Measurements from ENCODE around the gene FHOD3. TPM values are rescaled to one million over a fixed set of nuclear protein-coding genes. Genes with fewer than 3 reads are reported as not detected.

FHOD3 gene
- total RNA-seq, 1 experiment from 2014 or later, result 5.0 TPM

DNA sequence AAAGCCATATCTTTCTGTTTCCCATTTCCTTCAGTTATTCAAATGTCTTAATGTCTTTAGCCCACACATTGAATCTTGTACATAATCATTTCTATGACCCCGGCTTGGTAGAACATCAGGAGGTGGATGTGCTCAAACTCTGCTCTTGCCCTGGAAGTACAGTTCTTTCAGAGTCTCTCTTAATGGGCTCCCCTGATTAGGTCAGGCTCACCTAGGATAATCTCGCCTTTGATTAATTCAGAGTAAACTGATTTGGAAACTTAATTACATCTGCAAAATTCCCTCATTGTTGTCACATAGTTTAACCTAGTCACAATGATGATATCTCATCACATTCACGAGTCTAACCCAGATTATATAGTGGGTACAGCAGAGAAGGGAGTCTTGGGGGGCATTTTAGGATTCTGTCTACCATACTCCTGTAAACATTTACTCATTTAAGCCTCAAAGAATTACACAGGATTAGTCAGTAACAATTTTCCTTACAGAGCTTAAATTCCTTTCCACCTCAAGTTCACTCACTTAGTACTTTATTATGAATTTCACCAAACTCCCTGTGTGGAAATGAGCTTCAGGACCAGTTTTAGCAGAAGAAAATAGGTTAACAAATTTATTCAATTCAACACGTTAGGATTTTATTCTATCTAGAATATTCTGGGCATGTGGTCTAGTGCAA, 135.5 kb downstream of the FHOD3 start:
- no TSS peak for BruUV-seq (replicated peaks)
- no peaks in the 10 kb centered on the region for H3K27me3 Mint-ChIP-seq (ENCODE audit: insufficient read depth, unreplicated experiment)

DNA sequence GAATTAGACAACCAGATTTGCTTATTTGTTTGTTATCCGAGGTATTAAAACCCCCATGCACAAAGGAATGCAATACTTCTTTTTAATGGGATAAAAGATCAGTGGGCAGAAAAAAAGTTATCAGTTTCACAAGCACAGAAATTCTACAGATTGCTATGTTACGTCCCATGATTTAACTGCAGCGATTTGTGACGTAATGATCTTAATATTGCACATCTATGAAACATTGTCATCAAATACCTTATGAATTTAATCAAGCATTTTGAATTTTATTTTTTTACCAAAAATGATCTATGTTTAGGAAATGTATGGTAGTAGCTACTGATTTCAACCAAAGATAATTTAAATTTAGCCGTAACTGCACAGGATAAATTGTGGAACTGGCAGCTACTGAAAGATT, 138.9 kb downstream of the FHOD3 start:
- CTCF ChIA-PET, result interaction anchor here (0.6 kb wide), 1 partner anchor 30 kb away, joined by 3 read pairs; no protein-coding TSS in a partner anchor
- H3K27me3 Mint-ChIP-seq (ENCODE audit: insufficient read depth, unreplicated experiment), result no peaks in the 10 kb centered on the region
- H3K4me1 Mint-ChIP-seq (ENCODE audit: insufficient read depth, unreplicated experiment), result peaks cover 30% of the 10 kb centered on the region
- H3K4me3 Mint-ChIP-seq (ENCODE audit: unreplicated experiment), result no peak overlapping the region
- intact Hi-C loops (cut with micrococcal nuclease), result no loop called here
- POLR2A ChIA-PET, result interaction anchor here (1.1 kb wide), 1 partner anchor 16 kb away, joined by 4 read pairs; no protein-coding TSS in a partner anchor
- no TSS peak for BruUV-seq (replicated peaks)
- no peak for DNase-seq (ENCODE audit: unreplicated experiment)
- no peak overlapping the region for H3K27ac Mint-ChIP-seq (ENCODE audit: low read depth, unreplicated experiment)
- TF ChIP-seq, protein P1, sequence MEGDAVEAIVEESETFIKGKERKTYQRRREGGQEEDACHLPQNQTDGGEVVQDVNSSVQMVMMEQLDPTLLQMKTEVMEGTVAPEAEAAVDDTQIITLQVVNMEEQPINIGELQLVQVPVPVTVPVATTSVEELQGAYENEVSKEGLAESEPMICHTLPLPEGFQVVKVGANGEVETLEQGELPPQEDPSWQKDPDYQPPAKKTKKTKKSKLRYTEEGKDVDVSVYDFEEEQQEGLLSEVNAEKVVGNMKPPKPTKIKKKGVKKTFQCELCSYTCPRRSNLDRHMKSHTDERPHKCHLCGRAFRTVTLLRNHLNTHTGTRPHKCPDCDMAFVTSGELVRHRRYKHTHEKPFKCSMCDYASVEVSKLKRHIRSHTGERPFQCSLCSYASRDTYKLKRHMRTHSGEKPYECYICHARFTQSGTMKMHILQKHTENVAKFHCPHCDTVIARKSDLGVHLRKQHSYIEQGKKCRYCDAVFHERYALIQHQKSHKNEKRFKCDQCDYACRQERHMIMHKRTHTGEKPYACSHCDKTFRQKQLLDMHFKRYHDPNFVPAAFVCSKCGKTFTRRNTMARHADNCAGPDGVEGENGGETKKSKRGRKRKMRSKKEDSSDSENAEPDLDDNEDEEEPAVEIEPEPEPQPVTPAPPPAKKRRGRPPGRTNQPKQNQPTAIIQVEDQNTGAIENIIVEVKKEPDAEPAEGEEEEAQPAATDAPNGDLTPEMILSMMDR (IDR thresholded peaks at IDR 0.05; ENCODE audit: unreplicated experiment), result no peak
- H3K36me3 Mint-ChIP-seq (ENCODE audit: insufficient read depth, unreplicated experiment), result no peaks in the 10 kb centered on the region
- H3K9me3 Mint-ChIP-seq (ENCODE audit: unreplicated experiment), result no peaks in the 10 kb centered on the region

More for the DNA sequence above, 135.5 kb downstream of the FHOD3 start:
- ChIA-PET POLR2A (interaction anchor here (0.6 to 0.7 kb wide), 2 partner anchors 79 to 117 kb away, joined by 3 read pairs; no protein-coding TSS in a partner anchor), CTCF (interaction anchor here (0.6 kb wide), 1 partner anchor 21 kb away, joined by 3 read pairs; no protein-coding TSS in a partner anchor)
- no peak overlapping the region for H3K27ac Mint-ChIP-seq (ENCODE audit: low read depth, unreplicated experiment)
- TF ChIP-seq, protein P1 (IDR thresholded peaks at IDR 0.05; ENCODE audit: unreplicated experiment), result no peak
- no peaks in the 10 kb centered on the region for H3K4me1 Mint-ChIP-seq (ENCODE audit: insufficient read depth, unreplicated experiment)
- no peaks in the 10 kb centered on the region for H3K36me3 Mint-ChIP-seq (ENCODE audit: insufficient read depth, unreplicated experiment)
- intact Hi-C loops (cut with micrococcal nuclease), result no loop called here
- H3K9me3 Mint-ChIP-seq (ENCODE audit: unreplicated experiment), result no peaks in the 10 kb centered on the region
- no peak overlapping the region for H3K4me3 Mint-ChIP-seq (ENCODE audit: unreplicated experiment)
- no peak for DNase-seq (ENCODE audit: unreplicated experiment)

DNA sequence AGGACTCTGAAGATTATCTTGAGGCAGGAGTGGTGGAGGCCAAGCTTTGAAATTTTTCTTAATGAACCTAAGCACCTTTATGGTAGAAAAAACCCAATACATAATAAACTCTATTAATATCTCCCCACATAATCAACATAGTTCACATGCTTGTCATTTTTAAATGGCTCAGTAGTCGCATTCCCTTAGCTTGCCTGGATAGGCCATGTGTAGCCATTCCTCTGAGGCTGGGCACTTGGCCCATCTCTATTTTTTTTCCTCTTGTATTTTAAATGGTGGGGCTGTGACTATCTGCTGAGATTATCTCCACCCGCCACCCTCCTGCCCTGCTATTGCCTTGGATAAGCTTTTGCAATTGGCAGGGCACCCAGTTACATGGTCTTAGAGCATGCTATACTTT, 143.1 kb downstream of the FHOD3 start:
- no peaks in the 10 kb centered on the region for H3K36me3 Mint-ChIP-seq (ENCODE audit: insufficient read depth, unreplicated experiment)
- no TSS peak for BruUV-seq (replicated peaks)
- no peak overlapping the region for H3K4me3 Mint-ChIP-seq (ENCODE audit: unreplicated experiment)
- ChIA-PET CTCF (interaction anchor here (0.5 to 1.6 kb wide), 4 partner anchors 22 to 248 kb away, joined by 3 to 4 read pairs (median 4); no protein-coding TSS in a partner anchor), POLR2A (interaction anchor here (0.6 to 3.1 kb wide), 2 partner anchors 10 to 13 kb away, joined by 5 to 10 read pairs; no protein-coding TSS in a partner anchor)
- TF ChIP-seq, protein P1 (IDR thresholded peaks at IDR 0.05; ENCODE audit: unreplicated experiment), result no peak
- intact Hi-C loops (cut with micrococcal nuclease), result no loop called here
- H3K9me3 Mint-ChIP-seq (ENCODE audit: unreplicated experiment), result no peaks in the 10 kb centered on the region
- H3K27me3 Mint-ChIP-seq (ENCODE audit: insufficient read depth, unreplicated experiment), result no peaks in the 10 kb centered on the region
- peaks cover 47% of the 10 kb centered on the region for H3K4me1 Mint-ChIP-seq (ENCODE audit: insufficient read depth, unreplicated experiment)
- DNase-seq (ENCODE audit: unreplicated experiment), result no peak
- no peak overlapping the region for H3K27ac Mint-ChIP-seq (ENCODE audit: low read depth, unreplicated experiment)

DNA sequence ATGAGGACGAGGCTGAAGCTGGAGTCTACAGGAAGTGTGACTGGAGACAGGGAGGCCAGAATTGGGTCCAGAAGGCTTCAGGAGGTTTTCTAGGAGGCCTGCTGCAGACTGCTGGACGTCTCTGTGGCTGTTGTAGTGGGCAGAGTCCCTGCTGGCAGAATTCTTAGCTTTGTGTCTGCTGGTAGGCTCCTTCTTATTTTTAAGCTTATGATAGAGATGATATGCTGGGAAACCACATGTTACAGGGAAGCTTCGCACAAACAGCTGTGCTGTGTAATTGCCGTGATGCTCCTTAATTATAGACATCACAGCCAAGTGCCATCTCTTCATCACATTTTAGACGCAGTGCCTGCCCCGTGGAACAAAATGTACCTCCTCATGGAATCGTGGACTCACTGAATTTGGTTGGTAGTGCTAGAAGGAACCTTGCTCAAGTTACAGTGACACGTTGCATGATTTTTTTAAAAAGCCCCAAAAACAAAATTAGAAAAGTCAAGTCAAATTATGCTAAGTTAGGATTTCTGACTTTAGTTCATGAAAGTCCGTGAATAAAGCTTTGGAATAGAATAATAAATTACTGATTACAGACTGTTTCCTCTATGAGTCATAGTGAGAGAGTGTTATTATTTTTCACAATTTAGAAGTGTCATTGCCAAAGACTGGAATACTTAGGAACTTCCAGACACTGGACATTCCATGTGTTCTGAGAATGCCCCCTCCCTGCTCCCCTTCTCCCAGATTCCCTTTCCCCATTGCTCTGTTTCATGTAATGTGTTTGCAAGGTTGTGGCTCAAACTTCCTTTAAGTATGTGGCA, 144.1 kb downstream of the FHOD3 start:
- intact Hi-C loops (cut with micrococcal nuclease), result no loop called here
- TF ChIP-seq, protein P1 (IDR thresholded peaks at IDR 0.05; ENCODE audit: unreplicated experiment), result no peak
- Mint-ChIP-seq H3K27ac (ENCODE audit: low read depth, unreplicated experiment) (peak overlapping the region; percentile 28), H3K4me3 (ENCODE audit: unreplicated experiment) (peak overlapping the region; percentile 22), H3K27me3 (ENCODE audit: insufficient read depth, unreplicated experiment) (no peaks in the 10 kb centered on the region), H3K9me3 (ENCODE audit: unreplicated experiment) (no peaks in the 10 kb centered on the region), H3K4me1 (ENCODE audit: insufficient read depth, unreplicated experiment) (peaks cover 47% of the 10 kb centered on the region), H3K36me3 (ENCODE audit: insufficient read depth, unreplicated experiment) (no peaks in the 10 kb centered on the region)
- POLR2A ChIA-PET, result interaction anchor here (0.7 to 3.1 kb wide), 6 partner anchors 11 to 144 kb away, joined by 3 to 10 read pairs (median 3); no protein-coding TSS in a partner anchor
- peak; percentile 73 for DNase-seq (ENCODE audit: unreplicated experiment)
- CTCF ChIA-PET, result interaction anchor here (1.2 to 1.4 kb wide), 2 partner anchors 131 to 316 kb away, joined by 3 to 4 read pairs; no protein-coding TSS in a partner anchor
- no TSS peak for BruUV-seq (replicated peaks)
